ENCODE measurements around the gene CORO7. TPM values are rescaled to one million over a fixed set of nuclear protein-coding genes. Genes with fewer than 3 reads are reported as not detected.
A peak's percentile ranks its signal among the peaks of the same experiment; 100 is the strongest.

CORO7 gene
- total and polyA plus RNA-seq, 9 donors: 15.3 to 31.4 (median 23.6) TPM

DNA sequence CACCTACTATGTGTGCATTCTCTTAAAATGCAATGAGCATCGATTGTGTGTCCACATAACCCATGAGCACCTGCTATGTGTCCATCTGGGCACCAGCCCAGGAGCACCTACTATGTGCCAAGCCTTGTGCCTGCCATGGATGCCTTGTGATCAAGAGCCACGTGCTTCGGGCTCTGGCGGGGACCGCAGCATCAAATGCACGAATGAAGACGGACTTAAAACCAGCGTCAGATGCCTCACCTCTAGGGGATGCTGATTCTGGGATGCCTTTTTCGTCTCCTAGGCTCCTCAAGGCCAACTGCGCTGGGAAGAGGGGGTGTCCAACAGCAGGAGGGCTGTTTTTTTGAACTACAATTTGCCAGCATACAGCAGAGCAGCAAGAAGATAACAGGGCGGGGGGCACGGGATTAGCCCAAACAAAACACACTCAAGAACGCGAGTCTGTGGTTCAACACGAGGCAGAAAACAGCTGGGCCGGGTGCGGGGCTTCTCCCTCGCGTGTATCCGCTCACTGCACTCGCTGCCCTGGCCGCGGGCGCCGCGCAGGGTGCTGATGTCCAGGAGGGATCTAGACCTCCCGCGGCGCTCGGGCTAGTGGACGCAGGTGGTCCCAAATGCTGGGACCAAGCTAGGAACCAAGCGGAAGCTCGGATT is 101.7 kb downstream of the CORO7 start:
- Histone ChIP-seq H3K4me1 (ENCODE audit: control insufficient read depth, insufficient read depth, low read length) (peaks cover 43% of the 10 kb centered on the region), H3K27ac (ENCODE audit: low read length) (peak overlapping the region; percentile 96)

DNA sequence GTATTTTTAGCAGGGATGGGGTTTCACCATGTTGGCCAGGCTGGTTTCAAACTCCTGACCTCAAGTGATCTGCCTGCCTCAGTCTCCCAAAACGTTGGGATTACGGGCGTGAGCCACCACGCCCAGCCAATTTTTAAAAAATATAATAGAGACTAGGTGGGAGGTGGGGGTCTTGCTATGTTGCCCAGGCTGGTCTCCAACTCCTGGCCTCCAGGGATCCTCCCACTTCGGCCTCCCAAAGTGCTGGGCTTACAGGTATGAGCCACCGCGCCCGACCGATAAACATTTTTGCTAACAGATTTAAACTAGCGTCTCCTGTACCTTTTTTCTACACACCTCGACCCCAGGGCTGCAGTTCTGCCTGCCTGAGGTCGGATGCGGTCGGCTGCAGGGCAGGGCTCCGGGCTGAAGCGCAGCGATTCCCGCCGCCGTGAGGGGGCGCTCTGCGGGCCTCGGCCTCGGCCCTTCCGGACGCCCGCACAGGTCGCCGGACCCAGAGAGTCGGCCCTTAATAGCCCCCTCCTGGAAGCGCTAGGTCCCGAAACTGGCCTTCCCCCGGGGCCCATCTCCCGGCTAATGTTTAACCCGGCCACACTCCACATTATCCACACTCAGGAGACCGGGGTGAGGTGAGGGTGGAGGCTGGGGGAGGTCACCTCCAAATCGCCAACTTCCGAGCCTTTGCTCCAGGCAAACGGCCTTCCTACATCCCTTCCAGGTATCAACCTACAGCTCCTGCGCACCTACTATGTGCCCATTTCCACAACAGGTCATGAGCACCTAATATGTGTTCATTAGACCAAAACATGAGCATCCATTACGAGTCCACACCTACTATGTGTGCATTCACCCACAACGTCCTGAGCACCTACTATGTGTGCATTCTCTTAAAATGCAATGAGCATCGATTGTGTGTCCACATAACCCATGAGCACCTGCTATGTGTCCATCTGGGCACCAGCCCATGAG is 102.5 kb downstream of the CORO7 start:
- Histone ChIP-seq H3K4me3 (ENCODE audit: low read length) (no peak overlapping the region), H3K27me3 (ENCODE audit: control insufficient read depth, insufficient read depth, low read length) (peaks cover 18% of the 10 kb centered on the region), H3K9me3 (replicated peaks; ENCODE audit: control insufficient read depth, low read depth, low read length) (no peaks in the 10 kb centered on the region), H3K36me3 (ENCODE audit: control insufficient read depth, insufficient read depth, low read length) (no peaks in the 10 kb centered on the region), H3K27ac (ENCODE audit: low read length) (no peak overlapping the region), H3K4me1 (ENCODE audit: control insufficient read depth, insufficient read depth, low read length) (peaks cover 35% of the 10 kb centered on the region)
- no peak for DNase-seq
- 21% methylated on average over 20 of the region's 43 CpGs for WGBS (ENCODE audit: insufficient coverage)

More for the DNA sequence above, 101.7 kb downstream of the CORO7 start:
- H3K4me3 ChIP-seq (ENCODE audit: low read length): peak overlapping the region; percentile 67
- H3K36me3 ChIP-seq (ENCODE audit: control insufficient read depth, insufficient read depth, low read length): no peaks in the 10 kb centered on the region
- H3K27me3 ChIP-seq (ENCODE audit: control insufficient read depth, insufficient read depth, low read length): peaks cover 18% of the 10 kb centered on the region
- WGBS (ENCODE audit: insufficient coverage): 2% methylated on average over 33 of the region's 33 CpGs
- no peaks in the 10 kb centered on the region for H3K9me3 ChIP-seq (replicated peaks; ENCODE audit: control insufficient read depth, low read depth, low read length)
- peak; percentile 78 for DNase-seq

GRCh38 chr16:4309833-4310266 is 106.5 kb downstream of the CORO7 start:
- Histone ChIP-seq H3K4me1 (ENCODE audit: control insufficient read depth, insufficient read depth, low read length) (peaks cover 26% of the 10 kb centered on the region), H3K27ac (ENCODE audit: low read length) (no peak overlapping the region), H3K9me3 (replicated peaks; ENCODE audit: control insufficient read depth, low read depth, low read length) (no peaks in the 10 kb centered on the region), H3K4me3 (ENCODE audit: low read length) (no peak overlapping the region), H3K27me3 (ENCODE audit: control insufficient read depth, insufficient read depth, low read length) (peaks cover 14% of the 10 kb centered on the region), H3K36me3 (ENCODE audit: control insufficient read depth, insufficient read depth, low read length) (no peaks in the 10 kb centered on the region)
- no peak for DNase-seq
- 41% methylated on average over 9 of the region's 11 CpGs for WGBS (ENCODE audit: insufficient coverage)

DNA sequence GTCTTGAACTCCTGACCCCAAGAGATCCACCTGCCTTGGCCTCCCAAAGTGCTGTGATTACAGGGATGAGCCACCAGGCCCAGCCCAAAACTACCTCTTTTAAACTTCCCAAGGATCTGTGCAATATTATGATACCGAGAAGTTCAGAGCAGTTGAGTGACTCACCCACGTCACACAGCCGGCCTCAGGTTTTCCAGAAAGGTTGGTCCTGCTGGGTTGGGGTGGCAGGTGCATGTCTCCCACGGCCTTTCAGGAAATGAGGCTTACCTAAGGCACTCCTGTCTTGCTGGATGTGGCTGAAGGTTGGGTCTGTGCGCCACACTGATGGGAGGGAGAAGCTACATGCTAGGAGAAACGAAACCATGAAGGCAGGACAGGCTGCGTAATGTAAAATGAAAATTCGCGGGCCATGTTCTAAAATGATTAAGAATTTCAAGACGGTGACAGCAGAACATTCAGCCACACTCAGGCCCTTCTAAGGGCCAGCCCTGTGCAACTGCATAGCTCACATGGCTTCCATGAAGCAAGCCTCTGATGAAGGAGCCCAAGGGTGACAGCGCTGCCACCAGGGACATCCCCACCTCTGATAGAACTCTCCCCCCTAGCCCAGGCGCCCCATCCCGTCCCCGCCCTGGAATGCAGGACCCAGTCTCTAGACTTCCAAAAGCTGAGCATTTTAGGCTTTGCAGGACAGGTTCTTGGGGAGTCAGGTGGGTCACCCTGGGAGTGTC is 107.1 kb downstream of the CORO7 start:
- H3K4me3 ChIP-seq (ENCODE audit: low read length): no peak overlapping the region
- peaks cover 26% of the 10 kb centered on the region for H3K4me1 ChIP-seq (ENCODE audit: control insufficient read depth, insufficient read depth, low read length)
- H3K9me3 ChIP-seq (replicated peaks; ENCODE audit: control insufficient read depth, low read depth, low read length): no peaks in the 10 kb centered on the region
- H3K27ac ChIP-seq (ENCODE audit: low read length): no peak overlapping the region
- peaks cover 8% of the 10 kb centered on the region for H3K27me3 ChIP-seq (ENCODE audit: control insufficient read depth, insufficient read depth, low read length)
- no peaks in the 10 kb centered on the region for H3K36me3 ChIP-seq (ENCODE audit: control insufficient read depth, insufficient read depth, low read length)
- 86% methylated on average over 6 of the region's 14 CpGs for whole genome bisulfite sequencing (ENCODE audit: insufficient coverage)
- no peak for DNase-seq

GRCh38 chr16:4307215-4308037 is 109.0 kb downstream of the CORO7 start:
- no peaks in the 10 kb centered on the region for H3K9me3 ChIP-seq (replicated peaks; ENCODE audit: control insufficient read depth, low read depth, low read length)
- peak; percentile 95 for DNase-seq
- 5% methylated on average over 54 of the region's 68 CpGs for WGBS (ENCODE audit: insufficient coverage)
- H3K36me3 ChIP-seq (ENCODE audit: control insufficient read depth, insufficient read depth, low read length): no peaks in the 10 kb centered on the region
- peak overlapping the region; percentile 91 for H3K27ac ChIP-seq (ENCODE audit: low read length)
- no peaks in the 10 kb centered on the region for H3K27me3 ChIP-seq (ENCODE audit: control insufficient read depth, insufficient read depth, low read length)
- peaks cover 30% of the 10 kb centered on the region for H3K4me1 ChIP-seq (ENCODE audit: control insufficient read depth, insufficient read depth, low read length)
- peak overlapping the region; percentile 65 for H3K4me3 ChIP-seq (ENCODE audit: low read length)

DNA sequence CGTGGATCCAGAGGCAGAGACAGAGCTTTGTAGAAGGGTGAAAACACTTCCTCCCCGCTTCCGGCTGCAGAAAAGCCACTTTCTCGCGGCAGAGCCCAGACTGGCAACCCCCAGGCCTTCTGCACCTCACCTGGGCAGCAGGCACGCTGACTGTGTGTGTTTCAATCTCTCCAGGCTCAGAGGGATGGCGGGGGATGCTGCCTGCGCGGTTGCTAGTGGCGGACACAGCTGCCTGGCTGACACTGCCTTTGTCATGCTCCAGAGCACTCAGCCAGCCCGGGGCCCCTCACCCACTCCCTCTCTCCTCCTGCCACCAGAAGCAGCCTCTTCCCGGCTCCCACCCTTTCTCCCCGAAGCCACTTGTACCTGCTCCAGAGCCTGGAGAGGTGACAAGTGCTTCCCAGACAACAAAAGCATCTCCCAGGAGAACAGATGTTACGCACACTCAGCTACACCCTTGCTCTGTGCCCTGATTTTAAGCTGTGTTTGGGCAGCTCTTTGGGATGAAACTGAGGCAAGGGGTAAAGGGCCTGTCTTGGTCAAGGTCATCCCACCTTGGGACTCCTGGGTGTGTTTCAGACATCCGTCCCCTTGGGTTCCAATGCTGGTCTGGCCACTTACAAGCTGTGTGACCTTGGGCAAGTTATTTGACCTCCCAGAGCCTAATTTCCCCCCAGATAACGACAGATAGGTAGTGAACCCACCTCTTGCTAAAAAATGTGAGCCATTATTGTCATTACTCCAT is 109.8 kb downstream of the CORO7 start:
- WGBS (ENCODE audit: insufficient coverage): 36% methylated on average over 13 of the region's 16 CpGs
- no peaks in the 10 kb centered on the region for H3K27me3 ChIP-seq (ENCODE audit: control insufficient read depth, insufficient read depth, low read length)
- H3K36me3 ChIP-seq (ENCODE audit: control insufficient read depth, insufficient read depth, low read length): no peaks in the 10 kb centered on the region
- H3K27ac ChIP-seq (ENCODE audit: low read length): peak overlapping the region; percentile 91
- no peaks in the 10 kb centered on the region for H3K9me3 ChIP-seq (replicated peaks; ENCODE audit: control insufficient read depth, low read depth, low read length)
- H3K4me1 ChIP-seq (ENCODE audit: control insufficient read depth, insufficient read depth, low read length): peaks cover 30% of the 10 kb centered on the region
- peak overlapping the region; percentile 65 for H3K4me3 ChIP-seq (ENCODE audit: low read length)
- DNase-seq: no peak

Other genes starting within 250 kb of the CORO7 start
- gene SRL, start 174.5 kb downstream of the CORO7 start, total RNA-seq: 365 TPM
- gene SRL, start 174.5 kb downstream of the CORO7 start, polyA plus RNA-seq (ENCODE audit: insufficient read depth in 1 of 8, insufficient read length in 8 of 8, low replicate concordance in 1 of 8): 100 to 1,000 TPM; 377 to 639 (median 502) TPM
- gene TFAP4, start 143.6 kb downstream of the CORO7 start, total RNA-seq: 7.0 TPM
- 10 to 100 TPM; 11.7 to 15.6 (median 13.5) TPM for gene TFAP4, start 143.6 kb downstream of the CORO7 start, polyA plus RNA-seq (ENCODE audit: insufficient read depth in 1 of 8, insufficient read length in 8 of 8, low replicate concordance in 1 of 8)
- 6.5 TPM for gene GLIS2, start 100.5 kb downstream of the CORO7 start, total RNA-seq
- 10 to 100 TPM; 21.6 to 30.1 (median 25.8) TPM for gene GLIS2, start 100.5 kb downstream of the CORO7 start, polyA plus RNA-seq (ENCODE audit: insufficient read depth in 1 of 8, insufficient read length in 8 of 8, low replicate concordance in 1 of 8)
- 31.5 TPM for gene PAM16, start 65.3 kb downstream of the CORO7 start, total RNA-seq
- gene PAM16, start 65.3 kb downstream of the CORO7 start, polyA plus RNA-seq (ENCODE audit: insufficient read depth in 1 of 8, insufficient read length in 8 of 8, low replicate concordance in 1 of 8): 10 to 100 TPM; 22.1 to 34.0 (median 27.2) TPM
- 24.9 TPM for gene VASN, start 44.7 kb downstream of the CORO7 start, total RNA-seq
- 10 to 100 TPM in 6 of 8 donors, 1 to 10 TPM in 2; 8.6 to 33.5 (median 15.8) TPM for gene VASN, start 44.7 kb downstream of the CORO7 start, polyA plus RNA-seq (ENCODE audit: insufficient read depth in 1 of 8, insufficient read length in 8 of 8, low replicate concordance in 1 of 8)
- 30.4 TPM for gene DNAJA3, start 9.3 kb upstream of the CORO7 start, total RNA-seq
- 10 to 100 TPM; 23.8 to 33.5 (median 28.2) TPM for gene DNAJA3, start 9.3 kb upstream of the CORO7 start, polyA plus RNA-seq (ENCODE audit: insufficient read depth in 1 of 8, insufficient read length in 8 of 8, low replicate concordance in 1 of 8)
- gene NMRAL1, start 58.0 kb upstream of the CORO7 start, total RNA-seq: 25.1 TPM
- gene NMRAL1, start 58.0 kb upstream of the CORO7 start, polyA plus RNA-seq (ENCODE audit: insufficient read depth in 1 of 8, insufficient read length in 8 of 8, low replicate concordance in 1 of 8): 10 to 100 TPM; 13.1 to 24.0 (median 16.0) TPM
- 44.6 TPM for gene HMOX2, start 59.8 kb upstream of the CORO7 start, total RNA-seq
- gene HMOX2, start 59.8 kb upstream of the CORO7 start, polyA plus RNA-seq (ENCODE audit: insufficient read depth in 1 of 8, insufficient read length in 8 of 8, low replicate concordance in 1 of 8): 10 to 100 TPM; 37.2 to 53.0 (median 47.8) TPM
- gene CDIP1, start 122.2 kb upstream of the CORO7 start, total RNA-seq: 16.3 TPM
- gene CDIP1, start 122.2 kb upstream of the CORO7 start, polyA plus RNA-seq (ENCODE audit: insufficient read depth in 1 of 8, insufficient read length in 8 of 8, low replicate concordance in 1 of 8): 10 to 100 TPM; 33.1 to 47.4 (median 38.2) TPM
- gene C16orf96, start 139.7 kb upstream of the CORO7 start, total RNA-seq: 0.53 TPM
- under 1 TPM; 0.29 to 0.91 (median 0.54) TPM for gene C16orf96, start 139.7 kb upstream of the CORO7 start, polyA plus RNA-seq (ENCODE audit: insufficient read depth in 1 of 8, insufficient read length in 8 of 8, low replicate concordance in 1 of 8)
- gene UBALD1, start 198.3 kb upstream of the CORO7 start, total RNA-seq: 7.4 TPM
- 10 to 100 TPM; 18.2 to 24.5 (median 23.2) TPM for gene UBALD1, start 198.3 kb upstream of the CORO7 start, polyA plus RNA-seq (ENCODE audit: insufficient read depth in 1 of 8, insufficient read length in 8 of 8, low replicate concordance in 1 of 8)
- gene MGRN1, start 208.2 kb upstream of the CORO7 start, total RNA-seq: 15.9 TPM
- gene MGRN1, start 208.2 kb upstream of the CORO7 start, polyA plus RNA-seq (ENCODE audit: insufficient read depth in 1 of 8, insufficient read length in 8 of 8, low replicate concordance in 1 of 8): 10 to 100 TPM; 32.9 to 50.7 (median 37.9) TPM